HepG2 (cell line): ENCODE measurements around the gene STXBP2. TPM values are rescaled to one million over a fixed set of nuclear protein-coding genes. Genes with fewer than 3 reads are reported as not detected.
A peak's percentile ranks its signal among the peaks of the same experiment; 100 is the strongest.

ENCODE experiments used
- BRD4 ChIP-seq: sonication (generic); formaldehyde crosslinking; IDR thresholded peaks from 2 replicates; pipeline ENCODE4 v1.4.0; 2020; ENCODE audit warnings: missing genetic modification reagents
- HNF4G ChIP-seq, 2 experiments: sonication (generic) in 1 of 2; formaldehyde crosslinking in 1 of 2; IDR thresholded peaks; 2 replicates each; pipeline versions ENCODE4 v1.4.0 to v1.6.1; 2011 to 2020; ENCODE audit warnings: borderline replicate concordance in 2 of 2, low read depth in 2 of 2, mild to moderate bottlenecking in 2 of 2, low read length in 1 of 2, missing genetic modification reagents in 1 of 2, moderate library complexity in 1 of 2
- KDM5B ChIP-seq: sonication (generic); formaldehyde crosslinking; IDR thresholded peaks from 2 replicates; pipeline ENCODE4 v1.4.0; 2020; ENCODE audit warnings: missing genetic modification reagents, mild to moderate bottlenecking, borderline replicate concordance
- SAFB2 ChIP-seq: sonication (generic); formaldehyde crosslinking; IDR thresholded peaks from 2 replicates; pipeline ENCODE4 v1.5.1; 2020; ENCODE audit warnings: missing genetic modification reagents, low read depth, mild to moderate bottlenecking, borderline replicate concordance
- SRSF9 ChIP-seq: fragments of 200-400 bp; formaldehyde crosslinking; IDR thresholded peaks from 2 replicates; pipeline ENCODE4 v1.6.1; 2018; ENCODE audit warnings: borderline replicate concordance, mild to moderate bottlenecking, low read depth, low read length; ENCODE audit not compliant: insufficient read depth, poor library complexity, severe bottlenecking
- TEAD2 ChIP-seq: sonication (generic); formaldehyde crosslinking; IDR thresholded peaks from 2 replicates; pipeline ENCODE4 v1.9.0; 2021; ENCODE audit warnings: missing genetic modification reagents
- ZBTB20 ChIP-seq: sonication (generic); formaldehyde crosslinking; IDR thresholded peaks from 2 replicates; pipeline ENCODE4 v1.8.1; 2023; ENCODE audit warnings: missing genetic modification reagents, low read depth, mild to moderate bottlenecking, borderline replicate concordance
- ZNF3 ChIP-seq: IDR thresholded peaks from 2 replicates; pipeline ENCODE4 v1.7.0; 2017; ENCODE audit warnings: inconsistent platforms
- ZNF432 ChIP-seq: sonication (generic); formaldehyde crosslinking; IDR thresholded peaks from 2 replicates; pipeline ENCODE4 v1.5.0; 2020; ENCODE audit warnings: missing genetic modification reagents, mild to moderate bottlenecking, borderline replicate concordance
- ZNF550 ChIP-seq: sonication (generic); formaldehyde crosslinking; IDR thresholded peaks from 2 replicates; pipeline ENCODE4 v1.4.0; 2020; ENCODE audit warnings: mild to moderate bottlenecking, missing genetic modification reagents, borderline replicate concordance
- ZNF577 ChIP-seq: sonication (generic); formaldehyde crosslinking; IDR thresholded peaks from 2 replicates; pipeline ENCODE4 v1.4.0; 2020; ENCODE audit warnings: mild to moderate bottlenecking, low read depth, missing genetic modification reagents, borderline replicate concordance
- ZNF766 ChIP-seq: sonication (generic); formaldehyde crosslinking; IDR thresholded peaks from 2 replicates; pipeline ENCODE4 v1.5.0; 2020; ENCODE audit warnings: missing genetic modification reagents, borderline replicate concordance
- polyA plus RNA-seq, 8 experiments: library from polyadenylated mRNA; depleted of rRNA in 3 of 8; stranded (reverse) in 7 of 8; unstranded in 1 of 8; fragments of >200 nt; fragmentation: Illumina TruSeq in 4 of 8; extraction: Trizol in 4 of 8; gene quantifications; 2 replicates each; pipeline versions ENCODE4 v1.2.1 to v1.2.3, GENCODE V29; 2011 to 2016; ENCODE audit warnings: low read depth in 4 of 8, missing spikeins in 1 of 8, mixed read lengths in 1 of 8; ENCODE audit not compliant: insufficient read depth in 1 of 8
- total RNA-seq, 5 experiments: library from RNA; depleted of rRNA; stranded (reverse); fragments of >200 nt; fragmentation: Illumina TruSeq; extraction: Trizol; gene quantifications; 2 replicates each; pipeline ENCODE4 v1.2.3, GENCODE V29; 2016; ENCODE audit warnings: low read depth in 1 of 5
- TF ChIP-seq, protein P1 (sequence below): sonication (generic); formaldehyde crosslinking; IDR thresholded peaks from 2 replicates; pipeline ENCODE4 v1.4.0; 2020; ENCODE audit warnings: missing genetic modification reagents, borderline replicate concordance
- TF ChIP-seq, protein P2 (sequence below): sonication (generic); formaldehyde crosslinking; IDR thresholded peaks from 2 replicates; pipeline ENCODE4 v1.5.0; 2020; ENCODE audit warnings: missing genetic modification reagents
- TF ChIP-seq, protein P3 (sequence below): sonication (generic); formaldehyde crosslinking; IDR thresholded peaks from 2 replicates; pipeline ENCODE4 v1.5.1; 2020; ENCODE audit warnings: missing genetic modification reagents, mild to moderate bottlenecking, borderline replicate concordance
- TF ChIP-seq, protein P4 (sequence below): sonication (generic); formaldehyde crosslinking; conservative IDR thresholded peaks from 2 replicates; pipeline ENCODE4 v1.4.0; 2020; ENCODE audit warnings: mild to moderate bottlenecking, missing genetic modification reagents, moderate library complexity

STXBP2 gene
- total and polyA plus RNA-seq, 2 of the 13 experiments (the other 11 are each of a cell fraction or from before 2014, with no cell fraction given) = 22.8 to 40.1 TPM

DNA sequence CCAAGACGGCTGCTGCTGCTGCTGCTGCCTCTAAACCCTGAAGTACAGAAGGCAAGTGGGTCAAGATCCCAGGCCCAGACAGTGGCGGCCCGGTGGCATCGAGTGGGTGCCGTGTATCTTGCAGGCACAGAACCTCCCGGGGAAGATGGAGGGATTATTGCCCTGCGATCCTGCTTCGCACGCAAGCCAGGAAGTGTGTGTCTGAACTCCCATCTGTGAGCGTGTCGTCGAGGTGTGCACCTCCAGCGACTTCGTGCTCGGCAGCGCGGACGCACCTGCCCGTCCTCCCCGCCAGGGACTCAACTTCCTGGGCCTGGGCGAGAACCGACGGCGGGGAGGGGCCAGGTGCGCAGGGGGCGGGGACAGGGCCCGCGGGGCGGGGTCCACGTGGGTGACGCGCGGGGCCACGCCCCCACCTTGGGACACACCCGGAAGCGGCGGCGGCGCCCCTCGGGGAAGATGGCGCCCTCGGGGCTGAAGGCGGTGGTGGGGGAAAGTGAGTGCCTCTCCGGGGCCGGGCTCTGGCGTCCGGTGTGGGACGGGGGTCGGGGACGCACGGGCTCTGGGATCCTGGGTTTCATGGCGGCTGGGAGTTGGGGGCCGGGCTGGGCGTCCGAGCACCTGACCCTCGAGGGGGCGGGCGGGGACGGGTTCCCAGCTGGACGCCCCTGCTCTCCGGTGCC is at the start of gene STXBP2 (continued):
- TF ChIP-seq, protein P1, sequence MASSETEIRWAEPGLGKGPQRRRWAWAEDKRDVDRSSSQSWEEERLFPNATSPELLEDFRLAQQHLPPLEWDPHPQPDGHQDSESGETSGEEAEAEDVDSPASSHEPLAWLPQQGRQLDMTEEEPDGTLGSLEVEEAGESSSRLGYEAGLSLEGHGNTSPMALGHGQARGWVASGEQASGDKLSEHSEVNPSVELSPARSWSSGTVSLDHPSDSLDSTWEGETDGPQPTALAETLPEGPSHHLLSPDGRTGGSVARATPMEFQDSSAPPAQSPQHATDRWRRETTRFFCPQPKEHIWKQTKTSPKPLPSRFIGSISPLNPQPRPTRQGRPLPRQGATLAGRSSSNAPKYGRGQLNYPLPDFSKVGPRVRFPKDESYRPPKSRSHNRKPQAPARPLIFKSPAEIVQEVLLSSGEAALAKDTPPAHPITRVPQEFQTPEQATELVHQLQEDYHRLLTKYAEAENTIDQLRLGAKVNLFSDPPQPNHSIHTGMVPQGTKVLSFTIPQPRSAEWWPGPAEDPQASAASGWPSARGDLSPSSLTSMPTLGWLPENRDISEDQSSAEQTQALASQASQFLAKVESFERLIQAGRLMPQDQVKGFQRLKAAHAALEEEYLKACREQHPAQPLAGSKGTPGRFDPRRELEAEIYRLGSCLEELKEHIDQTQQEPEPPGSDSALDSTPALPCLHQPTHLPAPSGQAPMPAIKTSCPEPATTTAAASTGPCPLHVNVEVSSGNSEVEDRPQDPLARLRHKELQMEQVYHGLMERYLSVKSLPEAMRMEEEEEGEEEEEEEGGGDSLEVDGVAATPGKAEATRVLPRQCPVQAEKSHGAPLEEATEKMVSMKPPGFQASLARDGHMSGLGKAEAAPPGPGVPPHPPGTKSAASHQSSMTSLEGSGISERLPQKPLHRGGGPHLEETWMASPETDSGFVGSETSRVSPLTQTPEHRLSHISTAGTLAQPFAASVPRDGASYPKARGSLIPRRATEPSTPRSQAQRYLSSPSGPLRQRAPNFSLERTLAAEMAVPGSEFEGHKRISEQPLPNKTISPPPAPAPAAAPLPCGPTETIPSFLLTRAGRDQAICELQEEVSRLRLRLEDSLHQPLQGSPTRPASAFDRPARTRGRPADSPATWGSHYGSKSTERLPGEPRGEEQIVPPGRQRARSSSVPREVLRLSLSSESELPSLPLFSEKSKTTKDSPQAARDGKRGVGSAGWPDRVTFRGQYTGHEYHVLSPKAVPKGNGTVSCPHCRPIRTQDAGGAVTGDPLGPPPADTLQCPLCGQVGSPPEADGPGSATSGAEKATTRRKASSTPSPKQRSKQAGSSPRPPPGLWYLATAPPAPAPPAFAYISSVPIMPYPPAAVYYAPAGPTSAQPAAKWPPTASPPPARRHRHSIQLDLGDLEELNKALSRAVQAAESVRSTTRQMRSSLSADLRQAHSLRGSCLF = no peak
- TF ChIP-seq, protein P2, sequence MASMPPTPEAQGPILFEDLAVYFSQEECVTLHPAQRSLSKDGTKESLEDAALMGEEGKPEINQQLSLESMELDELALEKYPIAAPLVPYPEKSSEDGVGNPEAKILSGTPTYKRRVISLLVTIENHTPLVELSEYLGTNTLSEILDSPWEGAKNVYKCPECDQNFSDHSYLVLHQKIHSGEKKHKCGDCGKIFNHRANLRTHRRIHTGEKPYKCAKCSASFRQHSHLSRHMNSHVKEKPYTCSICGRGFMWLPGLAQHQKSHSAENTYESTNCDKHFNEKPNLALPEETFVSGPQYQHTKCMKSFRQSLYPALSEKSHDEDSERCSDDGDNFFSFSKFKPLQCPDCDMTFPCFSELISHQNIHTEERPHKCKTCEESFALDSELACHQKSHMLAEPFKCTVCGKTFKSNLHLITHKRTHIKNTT (CRISPR knock-in tag) = no peak
- TF ChIP-seq KDM5B (peak; percentile 69), ZNF3 (CRISPR knock-in tag) (no peak), BRD4 (CRISPR knock-in tag) (peak; percentile 73; the same call in 1 of the 2 replicates), SRSF9 (no peak), ZBTB20 (peak; percentile 5; the same call in 1 of the 2 replicates), ZNF432 (no peak), ZNF577 (CRISPR knock-in tag) (no peak), TEAD2 (CRISPR knock-in tag) (no peak), ZNF766 (CRISPR knock-in tag) (peak; percentile 83; the same call in 1 of the 2 replicates), ZNF550 (CRISPR knock-in tag) (no peak), HNF4G (IDR thresholded peaks at IDR 0.05; ENCODE audit: borderline replicate concordance, low read depth, low read length) (no peak), HNF4G (CRISPR knock-in tag; IDR thresholded peaks at IDR 0.05; ENCODE audit: borderline replicate concordance, low read depth) (no peak), SAFB2 (no peak; the same call in 1 of the 2 replicates)
- TF ChIP-seq, protein P3, sequence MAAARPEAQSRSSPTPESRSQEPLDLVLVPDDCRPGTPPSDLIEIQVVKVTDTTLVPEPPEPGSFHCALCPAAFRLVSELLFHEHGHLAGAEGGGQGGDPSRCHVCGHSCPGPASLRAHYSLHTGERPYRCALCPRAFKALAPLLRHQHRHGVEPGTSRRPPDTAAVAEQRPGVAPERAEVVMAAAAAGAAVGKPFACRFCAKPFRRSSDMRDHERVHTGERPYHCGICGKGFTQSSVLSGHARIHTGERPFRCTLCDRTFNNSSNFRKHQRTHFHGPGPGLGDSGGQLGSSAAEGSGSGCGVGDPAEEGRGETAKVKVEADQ (CRISPR knock-in tag) = peak; percentile 18; the same call in 1 of the 2 replicates
- TF ChIP-seq, protein P4, sequence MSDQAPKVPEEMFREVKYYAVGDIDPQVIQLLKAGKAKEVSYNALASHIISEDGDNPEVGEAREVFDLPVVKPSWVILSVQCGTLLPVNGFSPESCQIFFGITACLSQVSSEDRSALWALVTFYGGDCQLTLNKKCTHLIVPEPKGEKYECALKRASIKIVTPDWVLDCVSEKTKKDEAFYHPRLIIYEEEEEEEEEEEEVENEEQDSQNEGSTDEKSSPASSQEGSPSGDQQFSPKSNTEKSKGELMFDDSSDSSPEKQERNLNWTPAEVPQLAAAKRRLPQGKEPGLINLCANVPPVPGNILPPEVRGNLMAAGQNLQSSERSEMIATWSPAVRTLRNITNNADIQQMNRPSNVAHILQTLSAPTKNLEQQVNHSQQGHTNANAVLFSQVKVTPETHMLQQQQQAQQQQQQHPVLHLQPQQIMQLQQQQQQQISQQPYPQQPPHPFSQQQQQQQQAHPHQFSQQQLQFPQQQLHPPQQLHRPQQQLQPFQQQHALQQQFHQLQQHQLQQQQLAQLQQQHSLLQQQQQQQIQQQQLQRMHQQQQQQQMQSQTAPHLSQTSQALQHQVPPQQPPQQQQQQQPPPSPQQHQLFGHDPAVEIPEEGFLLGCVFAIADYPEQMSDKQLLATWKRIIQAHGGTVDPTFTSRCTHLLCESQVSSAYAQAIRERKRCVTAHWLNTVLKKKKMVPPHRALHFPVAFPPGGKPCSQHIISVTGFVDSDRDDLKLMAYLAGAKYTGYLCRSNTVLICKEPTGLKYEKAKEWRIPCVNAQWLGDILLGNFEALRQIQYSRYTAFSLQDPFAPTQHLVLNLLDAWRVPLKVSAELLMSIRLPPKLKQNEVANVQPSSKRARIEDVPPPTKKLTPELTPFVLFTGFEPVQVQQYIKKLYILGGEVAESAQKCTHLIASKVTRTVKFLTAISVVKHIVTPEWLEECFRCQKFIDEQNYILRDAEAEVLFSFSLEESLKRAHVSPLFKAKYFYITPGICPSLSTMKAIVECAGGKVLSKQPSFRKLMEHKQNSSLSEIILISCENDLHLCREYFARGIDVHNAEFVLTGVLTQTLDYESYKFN = no peak; the same call in 1 of the 2 replicates
